Esophagus muscularis mucosa (tissue), 4 donors: Measurements from ENCODE around the gene PAPSS1.

Source experiments
- CTCF ChIP-seq, 3 experiments: fragments of 200-600 bp in 2 of 3; fragments of 450-650 bp in 1 of 3; sonication (generic) in 2 of 3; IDR thresholded peaks; one replicate each; pipeline ENCODE4 v1.5.1; 2017 to 2019; ENCODE audit warnings: antibody characterized with exemption in 3 of 3, mild to moderate bottlenecking in 2 of 3, moderate library complexity in 1 of 3
- EP300 ChIP-seq: sonication (generic); formaldehyde crosslinking; IDR thresholded peaks from one replicate; pipeline ENCODE4 v1.6.1; 2017; ENCODE audit warnings: antibody characterized with exemption
- POLR2A ChIP-seq: fragments of 450-650 bp; IDR thresholded peaks from one replicate; pipeline ENCODE4 v1.6.1; 2017; ENCODE audit warnings: antibody characterized with exemption, moderate library complexity, mild to moderate bottlenecking, low read depth

GRCh38 chr4:107579099-107579498 lies 140.9 kb downstream of the PAPSS1 start:
- TF ChIP-seq CTCF (IDR thresholded peaks at IDR 0.05) (no peak), POLR2A (no peak), EP300 (no peak)
